Ishikawa (cell line): ENCODE data around the gene TMOD4.

ENCODE experiments used
- CREB1 ChIP-seq: IDR thresholded peaks from 2 replicates; pipeline ENCODE4 v1.6.1; 2012; ENCODE audit warnings: low read depth
- EGR1 ChIP-seq: IDR thresholded peaks from 2 replicates; pipeline ENCODE4 v1.6.1; 2012
- EP300 ChIP-seq: IDR thresholded peaks from 2 replicates; pipeline ENCODE4 v1.6.1; 2012; ENCODE audit warnings: borderline replicate concordance
- NFIC ChIP-seq: IDR thresholded peaks from 2 replicates; pipeline ENCODE4 v1.6.1; 2012
- RAD21 ChIP-seq: IDR thresholded peaks from 2 replicates; pipeline ENCODE4 v1.6.1; 2012; ENCODE audit warnings: low read depth
- TCF12 ChIP-seq: IDR thresholded peaks from 2 replicates; pipeline ENCODE4 v1.6.1; 2012; ENCODE audit warnings: low read depth
- YY1 ChIP-seq: IDR thresholded peaks from 2 replicates; pipeline ENCODE4 v1.6.1; 2012; ENCODE audit warnings: low read depth
- ZBTB7A ChIP-seq: IDR thresholded peaks from 2 replicates; pipeline ENCODE4 v1.6.1; 2012; ENCODE audit warnings: low read depth
- TF ChIP-seq, protein P1 (sequence below): IDR thresholded peaks from 2 replicates; pipeline ENCODE4 v1.6.1; 2012
- TF ChIP-seq, protein P2 (sequence below): IDR thresholded peaks from 2 replicates; pipeline ENCODE4 v1.6.1; 2012; ENCODE audit warnings: low read depth, mild to moderate bottlenecking

GRCh38 chr1:151165738-151166504 lies 9.9 kb downstream of the TMOD4 start, which contains the start of the genes LYSMD1 and SCNM1:
- TF ChIP-seq, protein P1, sequence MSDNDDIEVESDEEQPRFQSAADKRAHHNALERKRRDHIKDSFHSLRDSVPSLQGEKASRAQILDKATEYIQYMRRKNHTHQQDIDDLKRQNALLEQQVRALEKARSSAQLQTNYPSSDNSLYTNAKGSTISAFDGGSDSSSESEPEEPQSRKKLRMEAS: peak; percentile 82
- no peak; the same call in 1 of the 2 replicates for TF ChIP-seq EP300
- TF ChIP-seq EGR1: no peak
- TF ChIP-seq TCF12: peak; percentile 77
- TF ChIP-seq CREB1: peak; percentile 74
- no peak for TF ChIP-seq ZBTB7A
- TF ChIP-seq, protein P2, sequence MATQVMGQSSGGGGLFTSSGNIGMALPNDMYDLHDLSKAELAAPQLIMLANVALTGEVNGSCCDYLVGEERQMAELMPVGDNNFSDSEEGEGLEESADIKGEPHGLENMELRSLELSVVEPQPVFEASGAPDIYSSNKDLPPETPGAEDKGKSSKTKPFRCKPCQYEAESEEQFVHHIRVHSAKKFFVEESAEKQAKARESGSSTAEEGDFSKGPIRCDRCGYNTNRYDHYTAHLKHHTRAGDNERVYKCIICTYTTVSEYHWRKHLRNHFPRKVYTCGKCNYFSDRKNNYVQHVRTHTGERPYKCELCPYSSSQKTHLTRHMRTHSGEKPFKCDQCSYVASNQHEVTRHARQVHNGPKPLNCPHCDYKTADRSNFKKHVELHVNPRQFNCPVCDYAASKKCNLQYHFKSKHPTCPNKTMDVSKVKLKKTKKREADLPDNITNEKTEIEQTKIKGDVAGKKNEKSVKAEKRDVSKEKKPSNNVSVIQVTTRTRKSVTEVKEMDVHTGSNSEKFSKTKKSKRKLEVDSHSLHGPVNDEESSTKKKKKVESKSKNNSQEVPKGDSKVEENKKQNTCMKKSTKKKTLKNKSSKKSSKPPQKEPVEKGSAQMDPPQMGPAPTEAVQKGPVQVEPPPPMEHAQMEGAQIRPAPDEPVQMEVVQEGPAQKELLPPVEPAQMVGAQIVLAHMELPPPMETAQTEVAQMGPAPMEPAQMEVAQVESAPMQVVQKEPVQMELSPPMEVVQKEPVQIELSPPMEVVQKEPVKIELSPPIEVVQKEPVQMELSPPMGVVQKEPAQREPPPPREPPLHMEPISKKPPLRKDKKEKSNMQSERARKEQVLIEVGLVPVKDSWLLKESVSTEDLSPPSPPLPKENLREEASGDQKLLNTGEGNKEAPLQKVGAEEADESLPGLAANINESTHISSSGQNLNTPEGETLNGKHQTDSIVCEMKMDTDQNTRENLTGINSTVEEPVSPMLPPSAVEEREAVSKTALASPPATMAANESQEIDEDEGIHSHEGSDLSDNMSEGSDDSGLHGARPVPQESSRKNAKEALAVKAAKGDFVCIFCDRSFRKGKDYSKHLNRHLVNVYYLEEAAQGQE: peak; percentile 30; the same call in 1 of the 2 replicates
- no peak for TF ChIP-seq YY1
- peak; percentile 10; the same call in 1 of the 2 replicates for TF ChIP-seq NFIC
- TF ChIP-seq RAD21: no peak
